Skeletal muscle cell (primary cell): Measurements from ENCODE around the gene GIN1.
"Not testable (repeated sequence)": the region's sequence is repeated elsewhere in the genome, so short reads cannot be mapped to it uniquely, and the experiment has no call there.

Source experiments
- DNase-seq: peaks from one replicate; pipeline ENCODE4 v3.0.0-alpha.2; 2010; ENCODE audit warnings: low read depth
- H3K4me3 ChIP-seq: 2 replicates; pipeline ENCODE4 v1.5.1; 2011; ENCODE audit warnings: low read depth, mild to moderate bottlenecking, control low read depth, low read length, moderate library complexity

GIN1 gene

GRCh38 chr5:103114440-103114839, 5.5 kb downstream of the GIN1 start:
- DNase-seq = no peak
- no peak overlapping the region for H3K4me3 ChIP-seq

GRCh38 chr5:103112910-103113309, 7.0 kb downstream of the GIN1 start:
- H3K4me3 ChIP-seq = no peak overlapping the region
- no peak for DNase-seq

GRCh38 chr5:103111468-103111867, 8.5 kb downstream of the GIN1 start:
- no peak for DNase-seq
- no peak overlapping the region for H3K4me3 ChIP-seq

GRCh38 chr5:103110403-103110802, 9.5 kb downstream of the GIN1 start:
- H3K4me3 ChIP-seq = no peak overlapping the region
- no peak for DNase-seq

- DNase-seq = no peak
- H3K4me3 ChIP-seq = no peak overlapping the region
Observed at GRCh38 chr5:103109277-103109676, 10.7 kb downstream of the GIN1 start.

GRCh38 chr5:103108086-103108485, 11.9 kb downstream of the GIN1 start:
- DNase-seq = no peak
- no peak overlapping the region for H3K4me3 ChIP-seq

GRCh38 chr5:103102234-103102633, 17.7 kb downstream of the GIN1 start:
- H3K4me3 ChIP-seq = no peak overlapping the region
- DNase-seq = no peak

GRCh38 chr5:103101079-103101750, 18.7 kb downstream of the GIN1 start:
- DNase-seq = no peak
- no peak overlapping the region for H3K4me3 ChIP-seq

GRCh38 chr5:103098993-103099392, 20.9 kb downstream of the GIN1 start:
- no peak for DNase-seq
- H3K4me3 ChIP-seq = no peak overlapping the region

GRCh38 chr5:103094737-103095136, 25.2 kb downstream of the GIN1 start:
- DNase-seq = no peak

GRCh38 chr5:103093727-103094126, 26.2 kb downstream of the GIN1 start:
- DNase-seq = no peak
- no peak overlapping the region for H3K4me3 ChIP-seq

More at GRCh38 chr5:103094737-103095136, 25.2 kb downstream of the GIN1 start:
- H3K4me3 ChIP-seq = no peak overlapping the region

- no peak for DNase-seq
- H3K4me3 ChIP-seq = no peak overlapping the region
Observed at GRCh38 chr5:103092676-103093075, 27.3 kb downstream of the GIN1 start.

GRCh38 chr5:103090791-103091190, 29.1 kb downstream of the GIN1 start:
- H3K4me3 ChIP-seq = no peak overlapping the region
- DNase-seq = no peak

- H3K4me3 ChIP-seq = no peak overlapping the region
- no peak for DNase-seq
Observed at GRCh38 chr5:103089272-103089671, 30.7 kb downstream of the GIN1 start.

GRCh38 chr5:103086547-103086946, 33.4 kb downstream of the GIN1 start:
- DNase-seq = no peak

GRCh38 chr5:103079796-103080195, 40.1 kb downstream of the GIN1 start:
- H3K4me3 ChIP-seq = no peak overlapping the region
- no peak for DNase-seq

More at GRCh38 chr5:103086547-103086946, 33.4 kb downstream of the GIN1 start:
- H3K4me3 ChIP-seq = no peak overlapping the region

GRCh38 chr5:103075442-103075841, 44.5 kb downstream of the GIN1 start:
- DNase-seq = no peak
- no peak overlapping the region for H3K4me3 ChIP-seq

GRCh38 chr5:103073500-103073899, 46.4 kb downstream of the GIN1 start:
- DNase-seq, H3K4me3 ChIP-seq: not testable (repeated sequence)

- H3K4me3 ChIP-seq = no peak overlapping the region
- DNase-seq = no peak
Observed at GRCh38 chr5:103066326-103066725, 53.6 kb downstream of the GIN1 start.

GRCh38 chr5:103060424-103060954, 59.4 kb downstream of the GIN1 start:
- no peak for DNase-seq

GRCh38 chr5:103059525-103059924, 60.4 kb downstream of the GIN1 start:
- no peak for DNase-seq
- no peak overlapping the region for H3K4me3 ChIP-seq

More at GRCh38 chr5:103060424-103060954, 59.4 kb downstream of the GIN1 start:
- H3K4me3 ChIP-seq = no peak overlapping the region
